ENCODE measurements around the gene SUPT4H1.
A peak's percentile ranks its signal among the peaks of the same experiment; 100 is the strongest.

GRCh38 chr17:58312829-58313228, 39.2 kb downstream of the SUPT4H1 start:
- TF ChIP-seq CEBPB (IDR thresholded peaks at IDR 0.05; ENCODE audit: low read depth, low read length) (no peak), NFE2L2 (IDR thresholded peaks at IDR 0.05; ENCODE audit: low read depth, low read length) (no peak), CTCF (conservative IDR thresholded peaks at IDR 0.05; ENCODE audit: low read depth, low read length) (0 out of 2 replicates have a peak, but pooled peaks have one; percentile 15), BHLHE40 (IDR thresholded peaks at IDR 0.05; ENCODE audit: low read depth, low read length) (no peak), POLR2A (IDR thresholded peaks at IDR 0.05; ENCODE audit: low read depth, low read length) (no peak)

Data from IMR-90 (cell line).